ENCODE data around the gene P2RY11. TPM values are rescaled to one million over a fixed set of nuclear protein-coding genes. Genes with fewer than 3 reads are reported as not detected.

The P2RY11 gene
- total and polyA plus RNA-seq, 2 experiments from 2014 or later = 2.7 to 6.1 TPM

GRCh38 chr19:10091370-10091687 lies 20.2 kb upstream of the P2RY11 start:
- Histone ChIP-seq H3K79me2 (peaks cover 2% of the 10 kb centered on the region), H2AFZ (no peak overlapping the region), H4K20me1 (ENCODE audit: insufficient read depth, poor library complexity, severe bottlenecking) (no peaks in the 10 kb centered on the region), H3K4me3 (no peak overlapping the region), H3K9me3 (ENCODE audit: low read depth) (no peaks in the 10 kb centered on the region), H3K9me2 (replicated peaks; ENCODE audit: insufficient read depth) (no peaks in the 10 kb centered on the region), H3K27me3 (no peaks in the 10 kb centered on the region), H3K4me1 (ENCODE audit: insufficient read depth) (peaks cover 5% of the 10 kb centered on the region), H3K36me3 (replicated peaks; ENCODE audit: insufficient read depth, low read depth) (no peaks in the 10 kb centered on the region), H3K27ac (no peak overlapping the region), H3K4me2 (no peak overlapping the region)
- TF ChIP-seq EZH2phosphoT487 (IDR thresholded peaks at IDR 0.05; ENCODE audit: low read depth, severe bottlenecking, unreplicated experiment) = no peak
- no peak for TF ChIP-seq EZH2 (IDR thresholded peaks at IDR 0.05; ENCODE audit: borderline replicate concordance)
- no peak for TF ChIP-seq CTCF (IDR thresholded peaks at IDR 0.05; ENCODE audit: poor library complexity)
- WGBS (ENCODE audit: low lambda C conversion rate, missing lambda C conversion rate) = 94% methylated on average over 17 of the region's 17 CpGs
- DNase-seq (ENCODE audit: low spot score) = no peak

GRCh38 chr19:10091895-10092641 lies 19.4 kb upstream of the P2RY11 start:
- Histone ChIP-seq H4K20me1 (ENCODE audit: insufficient read depth, poor library complexity, severe bottlenecking) (no peaks in the 10 kb centered on the region), H3K27ac (no peak overlapping the region), H3K27me3 (no peaks in the 10 kb centered on the region), H3K4me3 (no peak overlapping the region), H3K9me3 (ENCODE audit: low read depth) (no peaks in the 10 kb centered on the region), H3K4me1 (ENCODE audit: insufficient read depth) (peaks cover 8% of the 10 kb centered on the region), H3K9me2 (replicated peaks; ENCODE audit: insufficient read depth) (no peaks in the 10 kb centered on the region), H3K4me2 (no peak overlapping the region), H2AFZ (no peak overlapping the region), H3K79me2 (no peaks in the 10 kb centered on the region), H3K36me3 (replicated peaks; ENCODE audit: insufficient read depth, low read depth) (no peaks in the 10 kb centered on the region)
- TF ChIP-seq EZH2phosphoT487 (IDR thresholded peaks at IDR 0.05; ENCODE audit: low read depth, severe bottlenecking, unreplicated experiment) = no peak
- no peak for TF ChIP-seq EZH2 (IDR thresholded peaks at IDR 0.05; ENCODE audit: borderline replicate concordance)
- TF ChIP-seq CTCF (IDR thresholded peaks at IDR 0.05; ENCODE audit: poor library complexity) = no peak
- DNase-seq (ENCODE audit: low spot score) = no peak
- 86% methylated on average over 13 of the region's 13 CpGs for WGBS (ENCODE audit: low lambda C conversion rate, missing lambda C conversion rate)

GRCh38 chr19:10092648-10093294 lies 18.7 kb upstream of the P2RY11 start:
- Histone ChIP-seq H3K4me2 (no peak overlapping the region), H3K4me1 (ENCODE audit: insufficient read depth) (peaks cover 8% of the 10 kb centered on the region), H4K20me1 (ENCODE audit: insufficient read depth, poor library complexity, severe bottlenecking) (no peaks in the 10 kb centered on the region), H3K9me2 (replicated peaks; ENCODE audit: insufficient read depth) (no peaks in the 10 kb centered on the region), H3K27ac (no peak overlapping the region), H3K9me3 (ENCODE audit: low read depth) (no peaks in the 10 kb centered on the region), H3K36me3 (replicated peaks; ENCODE audit: insufficient read depth, low read depth) (no peaks in the 10 kb centered on the region), H3K79me2 (no peaks in the 10 kb centered on the region), H2AFZ (no peak overlapping the region), H3K4me3 (no peak overlapping the region), H3K27me3 (no peaks in the 10 kb centered on the region)
- 94% methylated on average over 9 of the region's 9 CpGs for WGBS (ENCODE audit: low lambda C conversion rate, missing lambda C conversion rate)
- TF ChIP-seq EZH2phosphoT487 (IDR thresholded peaks at IDR 0.05; ENCODE audit: low read depth, severe bottlenecking, unreplicated experiment) (no peak), CTCF (IDR thresholded peaks at IDR 0.05; ENCODE audit: poor library complexity) (no peak), EZH2 (IDR thresholded peaks at IDR 0.05; ENCODE audit: borderline replicate concordance) (no peak)
- DNase-seq (ENCODE audit: low spot score) = no peak
